PC-3 (cell line): ENCODE data around the gene BCL6B. TPM values are rescaled to one million over a fixed set of nuclear protein-coding genes. Genes with fewer than 3 reads are reported as not detected.

Experiments
- ATAC-seq: fragments of 200-7000 bp; cut with Tn5 transposase; 2 replicates; pipeline ENCODE4 v1.9.1; 2020; ENCODE audit warnings: mild to moderate bottlenecking, moderate library complexity
- BruUV-seq: library from RNA; stranded (reverse); fragments of 400-500 nt; replicated peaks from 2 replicates; lab custom pipeline; 2021; lab: Mats Ljungman, UMichigan
- CTCF ChIA-PET: fragments of 300-600 bp; sonication (Branson Sonifier 250); formaldehyde crosslinking; loops from one replicate; lab custom pipeline; 2022; ENCODE audit warnings: antibody characterized with exemption; lab: Charles Lee
- POLR2A ChIA-PET: fragments of 300-600 bp; sonication (Branson Sonifier 250); formaldehyde crosslinking; loops from one replicate; lab custom pipeline; 2022; ENCODE audit warnings: antibody characterized with exemption; ENCODE audit not compliant: unreplicated experiment; lab: Charles Lee
- DNase-seq: peaks from one replicate; pipeline ENCODE4 v3.0.0-alpha.2; 2015
- H2AFZ ChIP-seq: fragments of 300-600 bp; sonication (generic); 2 replicates; pipeline ENCODE4 v1.6.0; 2016; ENCODE audit warnings: antibody characterized with exemption, low read length
- H3F3A ChIP-seq: fragments of 300-600 bp; sonication (generic); one replicate; pipeline ENCODE4 v1.6.0; 2017; ENCODE audit warnings: antibody characterized with exemption, low read length, control low read depth, mild to moderate bottlenecking; ENCODE audit not compliant: unreplicated experiment
- H3K27ac ChIP-seq: fragments of 300-600 bp; sonication (generic); 2 replicates; pipeline ENCODE4 v1.5.1; 2016; ENCODE audit warnings: mild to moderate bottlenecking, low read length
- H3K27me3 ChIP-seq: fragments of 300-600 bp; sonication (generic); 2 replicates; pipeline ENCODE4 v1.6.1; 2016; ENCODE audit warnings: low read length, mixed read lengths
- H3K36me3 ChIP-seq: fragments of 300-600 bp; sonication (generic); 2 replicates; pipeline ENCODE4 v1.6.1; 2016; ENCODE audit warnings: low read depth, mixed run types, low read length, mixed read lengths
- H3K4me1 ChIP-seq: fragments of 300-600 bp; sonication (generic); 2 replicates; pipeline ENCODE4 v1.5.1; 2016; ENCODE audit warnings: low read length; ENCODE audit not compliant: insufficient read depth
- H3K4me2 ChIP-seq: fragments of 300-600 bp; sonication (generic); 2 replicates; pipeline ENCODE4 v1.6.0; 2016; ENCODE audit warnings: low read length
- H3K4me3 ChIP-seq: fragments of 300-600 bp; sonication (generic); 2 replicates; pipeline ENCODE4 v1.5.1; 2016; ENCODE audit warnings: mild to moderate bottlenecking, low read length, mixed read lengths
- H3K79me2 ChIP-seq: fragments of 300-600 bp; sonication (generic); 2 replicates; pipeline ENCODE4 v1.6.1; 2017; ENCODE audit warnings: low read length, mixed read lengths
- H3K9ac ChIP-seq: fragments of 300-600 bp; sonication (generic); 2 replicates; pipeline ENCODE4 v1.6.0; 2016; ENCODE audit warnings: mild to moderate bottlenecking, low read length
- H3K9me2 ChIP-seq: fragments of 300-600 bp; sonication (generic); replicated peaks from 2 replicates; pipeline ENCODE4 v1.6.1; 2016; ENCODE audit warnings: mixed run types, low read length, mixed read lengths
- H3K9me3 ChIP-seq: fragments of 300-600 bp; sonication (generic); 2 replicates; pipeline ENCODE4 v1.6.1; 2016; ENCODE audit warnings: low read length, mixed read lengths
- H4K20me1 ChIP-seq: fragments of 300-600 bp; sonication (generic); 2 replicates; pipeline ENCODE4 v1.6.1; 2016; ENCODE audit warnings: low read length, mixed read lengths
- CTCF ChIP-seq: fragments of 300-600 bp; sonication (generic); conservative IDR thresholded peaks from 2 replicates; pipeline ENCODE4 v1.5.1; 2017; ENCODE audit warnings: antibody characterized with exemption, low read depth, mild to moderate bottlenecking, low read length
- EZH2 ChIP-seq: fragments of 300-600 bp; sonication (generic); IDR thresholded peaks from one replicate; pipeline ENCODE4 v1.6.1; 2017; ENCODE audit warnings: antibody characterized with exemption, mild to moderate bottlenecking, low read length; ENCODE audit not compliant: unreplicated experiment
- EZH2phosphoT487 ChIP-seq: fragments of 300-600 bp; sonication (generic); IDR thresholded peaks from 2 replicates; pipeline ENCODE4 v1.6.1; 2018; ENCODE audit warnings: mild to moderate bottlenecking, antibody characterized with exemption, low read length, borderline replicate concordance
- intact Hi-C: fragments of 100-400 bp; cut with micrococcal nuclease; formaldehyde crosslinking; loops from 2 replicates; pipeline ENCODE4 v1.9.0; 2023
- total RNA-seq: library from RNA; depleted of rRNA; stranded (reverse); fragments of >200 nt; gene quantifications from 2 replicates; pipeline ENCODE4 v1.2.3, GENCODE V29; 2014

The BCL6B gene
- total RNA-seq, 1 experiment from 2014 or later: not detected

- Histone ChIP-seq H3K27me3 (no peaks in the 10 kb centered on the region), H3K36me3 (no peaks in the 10 kb centered on the region), H3F3A (no peaks in the 10 kb centered on the region), H2AFZ (no peak overlapping the region), H3K79me2 (no peaks in the 10 kb centered on the region), H3K4me3 (no peak overlapping the region), H4K20me1 (no peaks in the 10 kb centered on the region), H3K9ac (no peak overlapping the region), H3K4me2 (no peak overlapping the region), H3K27ac (no peak overlapping the region), H3K9me2 (no peaks in the 10 kb centered on the region), H3K4me1 (peaks cover 10% of the 10 kb centered on the region; the same call in 1 of the 2 replicates), H3K9me3 (no peaks in the 10 kb centered on the region)
- TF ChIP-seq EZH2phosphoT487 (no peak), CTCF (no peak)
- no TSS peak for BruUV-seq
- ATAC-seq (no peak), DNase-seq (no peak)
- ChIA-PET POLR2A (no interaction called here), CTCF (no interaction called here)
- intact Hi-C loops: loop anchor here (5.0 kb wide), 2 partner anchors 182 to 357 kb away; no protein-coding TSS in a partner anchor
Observed at GRCh38 chr17:7024402-7024785, 1.5 kb downstream of the BCL6B start.

- Histone ChIP-seq H3K4me3 (no peak overlapping the region), H2AFZ (no peak overlapping the region), H3K4me2 (no peak overlapping the region), H3K79me2 (no peaks in the 10 kb centered on the region), H3K9ac (no peak overlapping the region), H3K4me1 (peaks cover 4% of the 10 kb centered on the region; the same call in 1 of the 2 replicates), H3K27ac (no peak overlapping the region), H3K9me2 (no peaks in the 10 kb centered on the region), H3F3A (no peaks in the 10 kb centered on the region), H4K20me1 (no peaks in the 10 kb centered on the region), H3K36me3 (no peaks in the 10 kb centered on the region), H3K9me3 (no peaks in the 10 kb centered on the region), H3K27me3 (no peaks in the 10 kb centered on the region)
- intact Hi-C loops: no loop called here
- POLR2A ChIA-PET: no interaction called here
- BruUV-seq: no TSS peak
- TF ChIP-seq CTCF (no peak), EZH2 (no peak), EZH2phosphoT487 (no peak)
- CTCF ChIA-PET: interaction anchor here (0.6 kb wide), 1 partner anchor 108 kb away, joined by 3 read pairs; no protein-coding TSS in a partner anchor
- no peak for DNase-seq
- no peak for ATAC-seq
Observed at GRCh38 chr17:7025245-7025644, 2.4 kb downstream of the BCL6B start.

- Histone ChIP-seq H3K27me3 (no peaks in the 10 kb centered on the region), H4K20me1 (no peaks in the 10 kb centered on the region), H3K9ac (no peak overlapping the region), H3K9me2 (no peaks in the 10 kb centered on the region), H3K9me3 (no peaks in the 10 kb centered on the region), H3K79me2 (no peaks in the 10 kb centered on the region), H2AFZ (no peak overlapping the region), H3K27ac (no peak overlapping the region), H3F3A (no peaks in the 10 kb centered on the region), H3K4me3 (no peak overlapping the region), H3K4me1 (peaks cover 3% of the 10 kb centered on the region; the same call in 1 of the 2 replicates), H3K4me2 (no peak overlapping the region), H3K36me3 (no peaks in the 10 kb centered on the region)
- ChIA-PET POLR2A (no interaction called here), CTCF (no interaction called here)
- no TSS peak for BruUV-seq
- DNase-seq (no peak), ATAC-seq (no peak)
- TF ChIP-seq EZH2 (no peak), CTCF (no peak), EZH2phosphoT487 (no peak)
- intact Hi-C loops: no loop called here
Observed at GRCh38 chr17:7026471-7027115, 3.7 kb downstream of the BCL6B start.
